ENCODE results near the gene EDN1.

The EDN1 gene

DNA sequence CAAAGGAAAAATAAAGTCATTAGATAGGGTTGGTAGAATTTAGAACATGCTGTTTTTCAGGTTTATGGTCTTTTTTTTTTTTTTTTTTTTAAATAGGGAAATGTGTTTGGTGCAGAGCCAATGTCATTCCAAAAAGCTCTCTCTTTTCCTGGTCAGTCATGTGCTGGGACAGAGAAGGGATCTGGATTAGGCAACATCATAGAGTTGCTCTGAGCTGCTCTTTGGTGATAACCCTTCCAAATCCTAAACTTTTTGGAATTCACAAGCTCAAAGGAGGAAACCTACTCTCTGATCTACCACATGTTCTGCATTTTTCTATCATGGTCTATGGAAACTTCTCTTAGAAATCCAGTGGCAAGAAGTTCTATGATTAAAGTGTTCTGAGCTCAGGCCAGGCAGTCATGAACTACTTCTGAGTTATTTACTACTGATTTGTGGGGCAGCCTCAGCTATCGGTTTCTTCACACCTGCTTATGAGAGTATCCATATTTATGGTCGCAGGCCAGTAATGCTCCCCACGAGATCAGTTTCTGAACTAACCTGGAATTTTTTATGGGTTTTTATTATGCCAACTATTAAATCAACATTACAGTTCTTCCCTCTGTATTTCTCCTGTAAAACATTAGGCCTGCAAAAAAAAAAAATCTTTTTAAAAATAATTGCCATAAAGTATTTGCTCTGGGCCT lies 4.8 kb downstream of the EDN1 start:
- no peak overlapping the region for H3K9ac ChIP-seq (ENCODE audit: low read depth, low read length)
- no peaks in the 10 kb centered on the region for H3K9me3 ChIP-seq (ENCODE audit: control insufficient read depth, insufficient read depth, low read length)
- H3K36me3 ChIP-seq (ENCODE audit: insufficient read depth, low read length), result no peaks in the 10 kb centered on the region; the same call in 1 of the 2 replicates
- peaks cover 14% of the 10 kb centered on the region for H3K4me1 ChIP-seq (ENCODE audit: insufficient read depth, low read length)

DNA sequence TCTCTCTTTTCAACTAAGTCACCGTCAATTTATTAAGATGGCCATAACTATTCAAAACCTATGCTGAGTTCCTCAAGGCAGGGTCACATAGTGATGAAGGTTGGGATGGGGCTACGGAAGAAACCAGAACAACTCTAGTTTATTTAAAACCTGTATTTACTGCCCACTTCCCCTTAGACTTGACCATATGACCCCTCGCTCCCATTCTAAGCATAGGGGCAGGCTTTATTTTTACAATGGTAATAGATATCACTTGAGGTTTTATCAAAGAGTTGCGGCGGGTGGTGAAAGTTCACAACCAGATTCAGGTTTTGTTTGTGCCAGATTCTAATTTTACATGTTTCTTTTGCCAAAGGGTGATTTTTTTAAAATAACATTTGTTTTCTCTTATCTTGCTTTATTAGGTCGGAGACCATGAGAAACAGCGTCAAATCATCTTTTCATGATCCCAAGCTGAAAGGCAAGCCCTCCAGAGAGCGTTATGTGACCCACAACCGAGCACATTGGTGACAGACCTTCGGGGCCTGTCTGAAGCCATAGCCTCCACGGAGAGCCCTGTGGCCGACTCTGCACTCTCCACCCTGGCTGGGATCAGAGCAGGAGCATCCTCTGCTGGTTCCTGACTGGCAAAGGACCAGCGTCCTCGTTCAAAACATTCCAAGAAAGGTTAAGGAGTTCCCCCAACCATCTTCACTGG lies 5.5 kb downstream of the EDN1 start:
- Histone ChIP-seq H3K9me3 (ENCODE audit: control insufficient read depth, insufficient read depth, low read length) (no peaks in the 10 kb centered on the region), H3K36me3 (ENCODE audit: insufficient read depth, low read length) (no peaks in the 10 kb centered on the region; the same call in 1 of the 2 replicates), H3K4me1 (ENCODE audit: insufficient read depth, low read length) (peaks cover 14% of the 10 kb centered on the region), H3K9ac (ENCODE audit: low read depth, low read length) (no peak overlapping the region)

DNA sequence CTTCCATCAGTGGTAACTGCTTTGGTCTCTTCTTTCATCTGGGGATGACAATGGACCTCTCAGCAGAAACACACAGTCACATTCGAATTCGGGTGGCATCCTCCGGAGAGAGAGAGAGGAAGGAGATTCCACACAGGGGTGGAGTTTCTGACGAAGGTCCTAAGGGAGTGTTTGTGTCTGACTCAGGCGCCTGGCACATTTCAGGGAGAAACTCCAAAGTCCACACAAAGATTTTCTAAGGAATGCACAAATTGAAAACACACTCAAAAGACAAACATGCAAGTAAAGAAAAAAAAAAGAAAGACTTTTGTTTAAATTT lies 6.1 kb downstream of the EDN1 start:
- Histone ChIP-seq H3K9ac (ENCODE audit: low read depth, low read length) (no peak overlapping the region), H3K36me3 (ENCODE audit: insufficient read depth, low read length) (no peaks in the 10 kb centered on the region; the same call in 1 of the 2 replicates), H3K4me1 (ENCODE audit: insufficient read depth, low read length) (peaks cover 14% of the 10 kb centered on the region), H3K9me3 (ENCODE audit: control insufficient read depth, insufficient read depth, low read length) (no peaks in the 10 kb centered on the region)

DNA sequence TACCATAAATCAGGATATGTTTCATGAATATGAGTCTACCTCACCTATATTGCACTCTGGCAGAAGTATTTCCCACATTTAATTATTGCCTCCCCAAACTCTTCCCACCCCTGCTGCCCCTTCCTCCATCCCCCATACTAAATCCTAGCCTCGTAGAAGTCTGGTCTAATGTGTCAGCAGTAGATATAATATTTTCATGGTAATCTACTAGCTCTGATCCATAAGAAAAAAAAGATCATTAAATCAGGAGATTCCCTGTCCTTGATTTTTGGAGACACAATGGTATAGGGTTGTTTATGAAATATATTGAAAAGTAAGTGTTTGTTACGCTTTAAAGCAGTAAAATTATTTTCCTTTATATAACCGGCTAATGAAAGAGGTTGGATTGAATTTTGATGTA lies 6.4 kb downstream of the EDN1 start:
- Histone ChIP-seq H3K9ac (ENCODE audit: low read depth, low read length) (no peak overlapping the region), H3K36me3 (ENCODE audit: insufficient read depth, low read length) (no peaks in the 10 kb centered on the region; the same call in 1 of the 2 replicates), H3K4me1 (ENCODE audit: insufficient read depth, low read length) (peaks cover 11% of the 10 kb centered on the region), H3K9me3 (ENCODE audit: control insufficient read depth, insufficient read depth, low read length) (no peaks in the 10 kb centered on the region)

DNA sequence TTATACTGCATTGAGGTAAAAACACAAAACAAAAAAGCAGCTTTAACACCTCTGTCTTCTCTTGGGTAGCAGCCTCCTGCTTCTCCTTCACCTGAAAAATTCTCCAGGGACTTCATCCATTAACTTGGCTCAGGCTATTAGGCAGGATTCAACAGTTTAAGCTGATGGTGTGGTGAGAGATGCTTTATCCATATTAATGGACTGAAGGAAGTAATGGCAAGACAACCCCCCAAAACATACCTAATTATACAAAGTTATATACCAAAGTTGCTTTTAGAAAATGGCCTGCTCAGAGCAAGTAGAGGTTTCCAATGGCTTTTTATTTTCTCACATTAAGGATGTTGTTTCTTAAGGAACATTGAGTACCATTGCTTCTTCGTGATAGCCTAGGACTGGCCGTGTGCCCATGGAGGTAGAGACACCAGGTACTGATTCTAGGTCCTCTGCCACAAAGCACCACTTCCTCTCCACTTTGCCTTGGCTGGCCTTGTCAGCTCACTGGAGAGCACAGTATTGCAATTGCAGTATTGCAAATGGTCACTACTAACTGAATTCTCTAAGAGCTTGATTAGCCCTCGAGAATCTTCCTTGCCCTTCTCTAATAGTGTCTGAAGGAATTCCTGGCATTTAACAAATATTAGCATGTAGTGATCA lies 7.3 kb downstream of the EDN1 start:
- no peaks in the 10 kb centered on the region for H3K9me3 ChIP-seq (ENCODE audit: control insufficient read depth, insufficient read depth, low read length)
- H3K9ac ChIP-seq (ENCODE audit: low read depth, low read length), result no peak overlapping the region
- peaks cover 5% of the 10 kb centered on the region; the same call in 1 of the 2 replicates for H3K4me1 ChIP-seq (ENCODE audit: insufficient read depth, low read length)
- H3K36me3 ChIP-seq (ENCODE audit: insufficient read depth, low read length), result no peaks in the 10 kb centered on the region; the same call in 1 of the 2 replicates

DNA sequence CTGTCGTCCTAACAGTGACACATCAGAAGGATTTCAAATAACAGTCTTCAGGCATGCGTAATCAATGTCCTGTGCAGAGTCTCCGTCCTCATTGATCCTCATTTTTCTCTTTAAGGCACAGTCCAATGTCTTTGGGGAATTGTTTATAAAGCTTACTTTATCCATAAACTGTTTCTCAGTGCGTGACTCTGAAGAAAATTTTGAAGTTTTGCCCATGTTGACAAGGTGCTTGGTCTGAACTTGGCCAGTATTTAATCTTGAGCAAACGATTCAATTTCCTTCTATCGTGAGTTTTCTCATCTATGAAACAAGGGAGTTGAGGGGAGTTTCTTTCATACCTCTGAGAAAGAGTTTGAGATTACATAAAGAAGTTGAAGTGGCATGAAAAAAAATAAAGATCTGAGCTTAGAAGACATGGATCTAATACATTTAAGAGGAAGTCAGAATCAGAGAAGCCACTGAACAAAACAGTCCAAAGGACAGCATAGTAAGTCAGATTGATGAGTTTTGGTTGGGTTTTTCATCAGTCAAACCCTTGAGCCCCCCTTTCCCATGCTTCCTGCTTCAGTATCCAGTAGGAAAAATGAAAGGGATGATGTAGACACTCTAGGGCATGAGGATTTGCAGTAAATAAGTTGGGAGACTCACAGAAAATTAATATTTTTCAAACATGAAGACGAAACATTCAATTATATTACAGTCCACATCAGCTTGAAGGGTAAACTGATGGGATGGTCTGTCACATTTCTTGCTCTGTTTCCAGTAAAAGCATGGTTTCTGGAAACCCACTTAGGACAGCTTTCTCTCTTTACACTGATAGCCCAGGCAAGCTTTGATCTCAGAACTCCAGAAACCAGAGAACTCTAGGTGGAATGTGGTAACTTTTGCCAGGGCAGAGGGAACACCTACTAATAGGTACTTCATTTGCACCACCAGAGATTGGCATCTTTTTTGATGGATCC lies 8.1 kb downstream of the EDN1 start:
- Histone ChIP-seq H3K9me3 (ENCODE audit: control insufficient read depth, insufficient read depth, low read length) (no peaks in the 10 kb centered on the region), H3K36me3 (ENCODE audit: insufficient read depth, low read length) (no peaks in the 10 kb centered on the region; the same call in 1 of the 2 replicates), H3K9ac (ENCODE audit: low read depth, low read length) (no peak overlapping the region), H3K4me1 (ENCODE audit: insufficient read depth, low read length) (peaks cover 5% of the 10 kb centered on the region; the same call in 1 of the 2 replicates)

DNA sequence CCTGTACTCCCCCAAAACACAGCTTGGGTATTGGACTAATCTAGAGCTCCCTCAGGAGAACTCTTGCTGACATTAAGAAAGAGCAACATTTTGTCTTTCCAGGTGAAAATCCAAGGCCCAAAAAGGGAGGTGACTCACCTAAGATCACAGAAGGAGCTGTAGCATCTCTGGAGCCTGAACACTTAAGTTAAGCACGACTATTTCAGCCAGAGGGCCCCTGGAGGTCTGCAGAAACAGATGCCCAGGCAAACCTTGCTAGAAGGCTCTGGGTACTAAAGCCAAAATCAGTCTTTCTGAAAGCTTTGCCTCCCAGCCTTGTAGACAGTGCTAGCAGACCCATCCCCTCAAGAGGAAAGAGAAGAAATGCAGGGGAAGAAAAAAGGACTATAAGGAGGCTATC lies 8.8 kb downstream of the EDN1 start:
- Histone ChIP-seq H3K9me3 (ENCODE audit: control insufficient read depth, insufficient read depth, low read length) (no peaks in the 10 kb centered on the region), H3K36me3 (ENCODE audit: insufficient read depth, low read length) (no peaks in the 10 kb centered on the region; the same call in 1 of the 2 replicates), H3K4me1 (ENCODE audit: insufficient read depth, low read length) (peaks cover 5% of the 10 kb centered on the region; the same call in 1 of the 2 replicates), H3K9ac (ENCODE audit: low read depth, low read length) (no peak overlapping the region)

DNA sequence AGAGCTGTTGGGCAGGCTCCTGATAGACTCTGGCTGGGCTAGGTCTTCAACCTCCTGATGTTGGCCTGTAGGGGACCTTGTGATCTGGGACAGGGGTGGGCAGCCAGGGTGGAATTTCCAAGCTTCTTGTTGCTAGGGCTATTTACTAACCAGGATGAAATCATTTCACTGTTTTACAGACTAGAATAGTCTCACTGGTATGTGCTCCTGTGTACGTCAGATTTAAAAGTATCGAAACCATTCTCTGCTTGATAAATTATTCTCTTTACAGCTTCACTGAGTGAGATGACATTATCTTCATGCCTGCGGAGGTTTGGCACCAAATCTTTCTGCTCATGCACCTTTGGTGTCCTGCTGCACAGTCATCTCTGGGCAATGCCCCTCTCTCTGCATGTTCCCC lies 10.9 kb downstream of the EDN1 start:
- Histone ChIP-seq H3K9ac (ENCODE audit: low read depth, low read length) (no peak overlapping the region), H3K36me3 (ENCODE audit: insufficient read depth, low read length) (no peaks in the 10 kb centered on the region), H3K9me3 (ENCODE audit: control insufficient read depth, insufficient read depth, low read length) (no peaks in the 10 kb centered on the region), H3K4me1 (ENCODE audit: insufficient read depth, low read length) (peaks cover 4% of the 10 kb centered on the region; the same call in 1 of the 2 replicates)

DNA sequence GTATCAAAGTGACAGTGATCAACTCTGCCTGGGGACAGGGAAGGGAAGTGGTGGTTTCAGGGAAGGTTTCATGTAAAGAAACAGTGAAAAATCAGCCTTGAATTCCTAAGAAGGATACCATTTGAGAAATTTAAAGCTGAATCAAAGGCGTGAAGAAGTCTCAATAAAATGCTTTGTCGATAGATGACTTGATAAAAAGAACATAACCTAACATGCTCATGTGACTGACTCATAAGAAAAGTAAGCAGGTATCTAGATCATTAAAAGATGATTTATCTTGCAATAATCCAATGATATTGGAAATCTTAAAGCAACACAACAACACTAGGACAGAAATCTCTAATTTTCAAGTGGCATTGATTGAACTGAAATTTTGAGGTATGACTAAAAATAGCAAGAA lies 14.3 kb downstream of the EDN1 start:
- Histone ChIP-seq H3K9ac (ENCODE audit: low read depth, low read length) (no peak overlapping the region), H3K4me1 (ENCODE audit: insufficient read depth, low read length) (no peaks in the 10 kb centered on the region), H3K36me3 (ENCODE audit: insufficient read depth, low read length) (no peaks in the 10 kb centered on the region), H3K9me3 (ENCODE audit: control insufficient read depth, insufficient read depth, low read length) (no peaks in the 10 kb centered on the region)

DNA sequence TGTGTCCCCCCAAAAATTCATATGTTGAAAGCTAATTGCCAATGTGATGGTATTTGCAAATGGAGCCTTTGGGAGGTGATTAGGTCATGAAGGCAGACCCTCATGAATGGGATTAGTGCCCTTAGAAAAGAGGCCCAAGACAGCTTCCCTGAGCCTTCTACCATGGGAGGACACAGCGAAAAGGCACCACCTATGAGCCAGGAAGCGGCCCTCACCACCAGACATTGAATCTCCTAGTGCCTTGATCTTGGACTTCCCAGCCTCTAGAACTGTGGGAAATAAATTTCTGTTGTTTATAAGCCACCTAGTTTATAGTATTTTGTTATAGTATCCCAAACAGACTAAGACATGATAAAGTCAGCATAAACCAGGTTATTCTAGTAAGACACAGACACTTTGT lies 18.9 kb downstream of the EDN1 start:
- H3K4me1 ChIP-seq (ENCODE audit: insufficient read depth, low read length), result no peaks in the 10 kb centered on the region

DNA sequence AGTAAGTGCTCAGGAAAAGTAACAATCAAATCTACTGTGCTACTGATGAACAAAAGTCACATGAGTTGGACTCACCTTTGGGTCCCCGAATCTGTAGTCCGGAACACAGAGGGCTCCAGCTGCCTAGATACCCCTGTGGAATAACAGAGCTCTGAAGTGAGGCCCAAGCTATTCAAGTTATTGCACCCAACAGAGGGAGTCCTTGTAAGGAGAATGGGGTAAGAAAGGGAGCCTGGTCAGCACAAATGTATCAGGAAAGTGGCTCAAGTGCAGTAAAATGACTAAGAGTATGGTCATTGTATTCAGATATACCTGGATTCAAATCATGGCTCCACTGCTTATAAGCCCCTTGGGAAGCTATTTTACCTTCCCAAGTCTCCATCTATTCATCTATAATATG lies 20.9 kb downstream of the EDN1 start:
- Histone ChIP-seq H3K9me3 (ENCODE audit: control insufficient read depth, insufficient read depth, low read length) (no peaks in the 10 kb centered on the region), H3K9ac (ENCODE audit: low read depth, low read length) (no peak overlapping the region), H3K4me1 (ENCODE audit: insufficient read depth, low read length) (no peaks in the 10 kb centered on the region), H3K36me3 (ENCODE audit: insufficient read depth, low read length) (no peaks in the 10 kb centered on the region)

More for the DNA sequence above, 18.9 kb downstream of the EDN1 start:
- Histone ChIP-seq H3K36me3 (ENCODE audit: insufficient read depth, low read length) (no peaks in the 10 kb centered on the region), H3K9ac (ENCODE audit: low read depth, low read length) (no peak overlapping the region), H3K9me3 (ENCODE audit: control insufficient read depth, insufficient read depth, low read length) (no peaks in the 10 kb centered on the region)

DNA sequence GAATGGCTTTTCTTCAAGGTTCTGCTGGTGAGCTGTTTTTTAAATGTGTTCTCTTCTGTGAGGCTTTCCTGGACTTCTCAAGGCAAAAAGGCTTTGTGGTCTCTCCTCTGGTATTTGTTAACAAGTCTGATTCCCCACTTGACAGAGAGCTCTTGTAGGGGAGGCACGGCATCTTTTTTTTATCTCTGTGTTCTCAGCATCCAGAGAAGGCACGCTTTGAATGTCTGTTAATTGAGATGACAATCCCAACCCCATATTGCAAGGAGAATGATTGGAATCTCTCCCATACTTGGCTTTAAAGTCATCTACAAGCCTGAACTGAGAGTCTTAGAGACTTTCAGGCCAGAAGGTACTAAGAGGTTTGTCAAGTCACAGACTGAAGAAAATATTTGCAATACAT lies 22.6 kb downstream of the EDN1 start:
- Histone ChIP-seq H3K9ac (ENCODE audit: low read depth, low read length) (no peak overlapping the region), H3K9me3 (ENCODE audit: control insufficient read depth, insufficient read depth, low read length) (no peaks in the 10 kb centered on the region), H3K36me3 (ENCODE audit: insufficient read depth, low read length) (no peaks in the 10 kb centered on the region), H3K4me1 (ENCODE audit: insufficient read depth, low read length) (no peaks in the 10 kb centered on the region)

DNA sequence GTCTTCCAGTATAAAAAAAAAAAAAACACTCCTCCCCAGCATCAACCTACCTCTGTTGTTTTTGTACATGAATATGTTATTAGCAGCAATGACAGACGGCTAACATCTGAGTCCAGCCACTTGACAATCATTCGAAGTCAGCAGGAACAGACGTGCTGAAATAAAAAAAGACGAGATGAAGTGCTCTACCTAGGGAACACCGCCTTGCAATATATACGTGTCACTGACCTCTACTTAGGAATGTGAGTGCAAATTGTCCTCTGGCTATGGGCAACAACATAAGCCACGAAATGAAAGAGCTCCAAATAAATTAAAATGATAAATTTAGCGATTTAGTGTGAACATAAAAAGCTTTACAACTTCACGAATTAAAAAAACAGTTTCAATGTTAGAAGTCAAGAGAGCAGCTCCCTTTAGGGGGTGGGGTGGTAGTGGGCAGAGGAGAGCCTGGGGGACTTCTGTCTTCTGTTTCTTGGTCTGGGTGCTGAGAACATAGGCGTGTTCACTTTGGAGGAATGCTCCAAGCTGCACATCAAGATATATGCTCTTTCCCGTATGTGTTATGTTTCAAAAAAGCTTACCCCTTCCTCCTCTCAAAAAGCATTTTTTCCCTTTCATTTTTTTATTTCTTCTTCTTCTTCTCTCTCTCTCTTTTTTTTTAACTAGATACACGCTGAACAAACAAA lies 23.3 kb downstream of the EDN1 start:
- Histone ChIP-seq H3K36me3 (ENCODE audit: insufficient read depth, low read length) (no peaks in the 10 kb centered on the region), H3K9ac (ENCODE audit: low read depth, low read length) (no peak overlapping the region), H3K4me1 (ENCODE audit: insufficient read depth, low read length) (no peaks in the 10 kb centered on the region), H3K9me3 (ENCODE audit: control insufficient read depth, insufficient read depth, low read length) (no peaks in the 10 kb centered on the region)

Measured in ES-I3 (cell line).